ENCODE data around the gene LRMDA.
A peak's percentile ranks its signal among the peaks of the same experiment; 100 is the strongest.

The LRMDA gene

DNA sequence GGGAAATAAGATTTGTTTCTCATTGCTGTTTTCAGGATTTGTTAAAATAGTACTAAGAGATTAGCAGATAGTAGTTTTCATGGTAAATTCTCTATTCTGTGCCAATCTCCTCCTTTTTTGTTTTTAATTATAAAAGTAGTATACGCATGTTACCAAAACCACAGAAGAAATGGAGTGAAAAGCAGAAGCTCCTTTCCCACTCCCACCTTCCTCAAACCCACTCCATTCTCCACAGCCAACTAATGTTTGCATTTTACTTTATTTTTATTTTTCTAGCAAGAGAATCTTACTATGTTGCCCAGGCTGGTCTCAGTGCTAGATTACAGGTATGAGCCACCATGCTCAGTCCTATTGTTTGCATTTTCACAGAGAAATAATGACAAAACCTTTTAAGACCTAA is 4.5 kb upstream of the LRMDA start:
- no peaks in the 10 kb centered on the region for H3K9me3 Mint-ChIP-seq
- H3K4me3 Mint-ChIP-seq = no peak overlapping the region
- H3K36me3 Mint-ChIP-seq (ENCODE audit: low read depth) = no peaks in the 10 kb centered on the region
- TF ChIP-seq, protein P1, sequence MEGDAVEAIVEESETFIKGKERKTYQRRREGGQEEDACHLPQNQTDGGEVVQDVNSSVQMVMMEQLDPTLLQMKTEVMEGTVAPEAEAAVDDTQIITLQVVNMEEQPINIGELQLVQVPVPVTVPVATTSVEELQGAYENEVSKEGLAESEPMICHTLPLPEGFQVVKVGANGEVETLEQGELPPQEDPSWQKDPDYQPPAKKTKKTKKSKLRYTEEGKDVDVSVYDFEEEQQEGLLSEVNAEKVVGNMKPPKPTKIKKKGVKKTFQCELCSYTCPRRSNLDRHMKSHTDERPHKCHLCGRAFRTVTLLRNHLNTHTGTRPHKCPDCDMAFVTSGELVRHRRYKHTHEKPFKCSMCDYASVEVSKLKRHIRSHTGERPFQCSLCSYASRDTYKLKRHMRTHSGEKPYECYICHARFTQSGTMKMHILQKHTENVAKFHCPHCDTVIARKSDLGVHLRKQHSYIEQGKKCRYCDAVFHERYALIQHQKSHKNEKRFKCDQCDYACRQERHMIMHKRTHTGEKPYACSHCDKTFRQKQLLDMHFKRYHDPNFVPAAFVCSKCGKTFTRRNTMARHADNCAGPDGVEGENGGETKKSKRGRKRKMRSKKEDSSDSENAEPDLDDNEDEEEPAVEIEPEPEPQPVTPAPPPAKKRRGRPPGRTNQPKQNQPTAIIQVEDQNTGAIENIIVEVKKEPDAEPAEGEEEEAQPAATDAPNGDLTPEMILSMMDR (IDR thresholded peaks at IDR 0.05; ENCODE audit: unreplicated experiment in 3 of 3) = no peak
- H3K27ac Mint-ChIP-seq = no peak overlapping the region
- H3K27me3 Mint-ChIP-seq (ENCODE audit: low read depth) = peaks cover 30% of the 10 kb centered on the region
- H3K4me1 Mint-ChIP-seq = peaks cover 33% of the 10 kb centered on the region

DNA sequence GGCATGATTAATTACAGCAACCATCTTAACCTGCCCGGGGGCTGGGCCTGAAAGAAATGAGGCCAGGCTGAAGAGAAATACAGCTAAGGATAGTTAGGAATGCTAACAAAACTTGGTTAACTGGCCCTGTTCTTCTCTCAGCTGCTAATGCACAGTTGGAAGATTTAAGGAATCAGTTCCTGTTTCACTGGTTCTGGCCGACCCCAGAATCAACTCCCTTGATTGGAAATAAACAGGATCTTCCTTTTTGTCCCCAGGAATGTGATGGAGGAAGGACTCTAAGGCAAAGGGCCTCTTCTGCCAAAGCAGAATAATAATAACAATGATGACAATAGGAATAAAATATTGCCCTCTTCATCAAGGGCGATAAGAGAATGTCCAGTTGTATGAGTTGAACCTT is 3.5 kb upstream of the LRMDA start:
- Mint-ChIP-seq H3K36me3 (ENCODE audit: low read depth) (no peaks in the 10 kb centered on the region), H3K27ac (peak overlapping the region; percentile 13 to 45 (median 30)), H3K4me3 (peak overlapping the region in 1 of 3 experiments; percentile 8), H3K9me3 (no peaks in the 10 kb centered on the region), H3K4me1 (peaks cover 42% of the 10 kb centered on the region), H3K27me3 (ENCODE audit: low read depth) (peaks cover 40% of the 10 kb centered on the region)
- TF ChIP-seq, protein P1 (IDR thresholded peaks at IDR 0.05; ENCODE audit: unreplicated experiment in 3 of 3) = no peak

DNA sequence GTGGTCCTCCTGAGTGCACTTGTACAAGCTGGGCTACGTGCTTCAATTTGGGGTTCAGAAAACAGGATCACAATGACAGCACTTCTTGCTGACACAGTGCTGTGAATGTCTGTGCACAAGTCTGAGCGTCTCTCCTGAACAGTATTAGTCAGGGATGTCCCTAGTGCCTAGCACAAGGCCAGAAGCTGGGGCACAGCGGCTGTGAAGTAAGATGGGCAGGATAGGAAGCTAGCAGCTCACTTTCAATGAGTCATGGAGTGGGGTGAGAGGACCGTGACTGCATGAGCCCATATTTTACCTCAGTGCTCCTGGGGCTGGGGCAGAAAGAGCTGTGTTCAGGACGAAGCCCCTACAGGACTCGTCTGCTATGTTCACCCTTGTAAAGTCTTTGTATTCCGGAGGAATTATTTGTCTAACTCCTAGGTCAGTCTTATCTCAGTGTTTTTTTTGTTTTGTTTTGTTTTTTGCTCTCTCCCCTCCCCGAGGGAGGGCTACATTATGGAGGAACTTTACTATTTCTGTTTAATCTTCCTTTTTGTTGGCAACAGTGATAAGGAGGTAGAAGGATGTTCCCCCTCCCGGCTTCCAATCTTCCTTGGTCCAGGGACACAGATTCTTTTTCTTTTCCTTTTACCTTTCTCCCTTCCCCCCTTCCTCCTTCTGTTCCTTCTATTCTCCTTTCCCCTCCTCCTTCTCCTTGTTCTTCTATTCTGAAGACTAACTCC is 2.8 kb upstream of the LRMDA start:
- peak overlapping the region in 2 of 3 experiments; percentile 8 to 31 for H3K4me3 Mint-ChIP-seq
- TF ChIP-seq, protein P1 (IDR thresholded peaks at IDR 0.05; ENCODE audit: unreplicated experiment in 3 of 3) = no peak

DNA sequence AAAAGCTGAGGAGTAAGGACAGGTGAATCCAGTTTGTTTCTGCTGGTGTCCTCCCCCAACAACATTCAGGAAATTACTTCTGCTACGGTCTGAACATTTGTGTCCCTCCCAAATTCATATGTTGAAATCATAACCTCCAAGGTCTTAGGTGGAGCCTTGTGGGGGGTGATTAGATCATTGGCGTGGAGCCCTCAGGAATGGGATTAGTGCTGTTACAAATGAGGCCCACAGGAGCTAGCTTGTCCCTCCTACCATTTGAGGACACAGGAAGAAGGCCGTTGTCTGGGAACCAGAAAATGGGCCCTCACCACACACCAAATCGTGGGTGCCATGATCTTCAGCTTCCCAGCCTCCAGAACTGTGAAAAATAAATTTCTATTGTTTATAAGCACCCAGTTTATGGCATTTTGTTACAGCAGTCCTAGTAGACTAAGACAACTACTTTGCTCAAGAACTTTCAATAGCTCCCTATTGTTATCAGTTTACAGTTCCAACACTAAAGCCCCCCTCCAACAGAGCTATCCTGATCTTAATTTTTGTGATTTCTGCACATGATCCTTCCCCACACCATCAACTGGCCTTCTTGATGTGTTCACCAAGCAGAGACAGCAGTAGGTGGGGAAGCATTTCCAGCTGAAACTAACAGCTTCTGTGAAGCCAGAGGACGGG is 2.1 kb upstream of the LRMDA start:
- peaks cover 49% of the 10 kb centered on the region for H3K4me1 Mint-ChIP-seq
- H3K9me3 Mint-ChIP-seq = no peaks in the 10 kb centered on the region
- H3K27me3 Mint-ChIP-seq (ENCODE audit: low read depth) = peaks cover 47% of the 10 kb centered on the region
- H3K27ac Mint-ChIP-seq = peak overlapping the region in 1 of 3 experiments; percentile 3
- TF ChIP-seq, protein P1 (IDR thresholded peaks at IDR 0.05; ENCODE audit: unreplicated experiment in 3 of 3) = no peak
- no peaks in the 10 kb centered on the region for H3K36me3 Mint-ChIP-seq (ENCODE audit: low read depth)
- peak overlapping the region; percentile 19 to 57 (median 38) for H3K4me3 Mint-ChIP-seq

More for the DNA sequence above, 2.8 kb upstream of the LRMDA start:
- Mint-ChIP-seq H3K9me3 (no peaks in the 10 kb centered on the region), H3K27ac (peak overlapping the region; percentile 13 to 45 (median 30)), H3K36me3 (ENCODE audit: low read depth) (no peaks in the 10 kb centered on the region), H3K27me3 (ENCODE audit: low read depth) (peaks cover 40% of the 10 kb centered on the region), H3K4me1 (peaks cover 49% of the 10 kb centered on the region)

DNA sequence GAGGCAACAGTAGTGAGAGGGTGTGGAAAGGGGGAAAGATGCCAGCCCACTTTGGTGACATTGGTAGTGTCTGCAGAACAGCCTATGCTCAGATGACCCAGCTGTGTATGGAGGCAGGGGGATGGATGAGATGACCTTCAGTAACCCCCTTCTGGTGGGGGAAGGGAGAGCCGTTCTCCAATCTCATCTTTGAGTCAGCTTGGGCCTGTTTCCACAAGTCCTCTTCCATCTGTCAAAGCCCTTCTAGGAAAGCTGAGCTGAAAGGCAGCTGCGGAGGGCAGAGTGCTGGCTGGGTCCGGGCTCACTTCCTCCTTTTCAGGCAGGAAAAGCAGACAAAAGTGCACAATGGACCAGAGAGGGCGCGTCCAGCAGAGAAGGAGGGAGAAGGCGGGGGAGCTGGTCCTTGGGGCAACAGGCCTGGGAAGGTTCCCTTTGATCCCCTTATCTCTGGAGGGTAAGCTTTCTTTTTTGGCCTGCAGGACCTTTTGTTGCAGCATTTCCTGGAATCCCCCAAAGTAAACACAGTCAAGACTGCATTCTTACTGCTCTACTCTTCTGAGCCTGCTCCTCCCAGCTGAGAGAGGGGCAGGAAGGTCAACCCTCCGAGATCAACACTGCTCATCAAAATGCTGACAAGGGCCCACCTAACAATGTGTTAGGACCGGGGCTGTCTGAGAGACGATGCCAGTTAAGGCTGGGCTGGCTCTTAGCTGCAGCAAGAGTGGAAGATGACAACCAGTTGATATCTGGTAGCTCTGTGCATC is 1.2 kb upstream of the LRMDA start:
- Mint-ChIP-seq H3K9me3 (no peaks in the 10 kb centered on the region), H3K36me3 (ENCODE audit: low read depth) (no peaks in the 10 kb centered on the region), H3K27ac (peak overlapping the region; percentile 36 to 76 (median 72)), H3K4me3 (peak overlapping the region; percentile 79 to 87 (median 84)), H3K4me1 (peaks cover 51% of the 10 kb centered on the region), H3K27me3 (ENCODE audit: low read depth) (peaks cover 56% of the 10 kb centered on the region)
- TF ChIP-seq, protein P1 (IDR thresholded peaks at IDR 0.05; ENCODE audit: unreplicated experiment in 3 of 3) = no peak
